ENCODE results near the gene CPO. TPM values are rescaled to one million over a fixed set of nuclear protein-coding genes. Genes with fewer than 3 reads are reported as not detected.

Gene CPO
- total RNA-seq, 1 experiment from 2014 or later = 0.32 TPM

DNA sequence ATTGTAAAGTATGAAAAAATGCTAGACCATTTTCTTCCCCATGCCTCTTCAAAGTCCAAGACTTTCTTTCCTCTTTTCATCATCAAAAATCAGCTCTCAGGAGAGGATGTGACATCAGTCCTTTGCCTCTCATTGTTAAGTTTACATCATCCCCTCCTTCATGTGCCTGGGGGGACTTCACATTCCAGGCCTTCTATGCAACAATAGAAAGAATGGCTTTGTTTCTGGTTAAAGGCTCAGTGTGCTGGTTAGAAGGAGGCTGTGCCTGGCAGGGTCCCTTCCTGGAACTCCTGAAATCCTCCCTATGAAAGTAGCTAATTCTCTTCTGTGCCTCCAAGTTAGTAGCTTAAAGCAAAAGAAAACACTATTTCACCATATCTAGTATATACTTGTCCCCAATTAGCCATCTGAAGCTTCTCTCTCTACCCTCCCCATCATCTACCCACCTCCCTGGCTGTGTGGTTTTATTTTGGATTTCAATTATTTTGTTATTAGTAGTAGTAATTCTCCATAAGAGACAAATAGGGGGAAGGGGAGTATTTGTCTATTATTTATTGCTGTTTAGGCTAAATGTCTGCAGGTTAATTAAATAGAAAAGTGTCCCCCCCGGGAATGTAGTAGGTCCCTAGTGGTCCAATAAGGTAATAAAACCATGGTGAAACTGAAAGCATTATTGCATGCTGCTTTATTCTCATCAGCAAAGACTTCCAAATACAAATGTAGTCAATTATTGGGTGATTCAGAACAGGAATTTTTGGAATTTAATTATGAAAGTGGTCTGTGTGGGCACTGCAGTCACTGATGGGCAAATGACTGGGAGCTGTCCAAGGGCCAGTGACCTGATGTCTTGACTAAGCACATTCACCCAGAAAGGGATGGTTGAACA, 69.0 kb downstream of the CPO start:
- RAD21 ChIA-PET (ENCODE audit: low non-redundant PET in 1 of 2, low total read pairs in 2 of 2, uncharacterized antibody in 2 of 2, unreplicated experiment in 2 of 2) = no interaction called here
- Histone ChIP-seq H3K9me2 (ENCODE audit: insufficient read depth) (no peaks in the 10 kb centered on the region), H3K9ac (ENCODE audit: low read length) (no peak overlapping the region), H2AFZ (ENCODE audit: low read depth, low read length, poor library complexity, severe bottlenecking) (no peak overlapping the region), H3K27ac (ENCODE audit: low read depth, low read length) (no peak overlapping the region), H4K20me1 (ENCODE audit: insufficient read depth) (no peaks in the 10 kb centered on the region), H3K27me3 (ENCODE audit: insufficient read depth, low read length) (no peaks in the 10 kb centered on the region), H3K9me3 (ENCODE audit: control insufficient read depth in 1 of 2, insufficient read depth in 1 of 2, low read depth in 1 of 2, low read length in 2 of 2) (no peaks in the 10 kb centered on the region), H3K79me2 (ENCODE audit: insufficient read depth, low read length) (no peaks in the 10 kb centered on the region), H3K4me2 (ENCODE audit: low read length) (no peak overlapping the region), H3K36me3 (ENCODE audit: control insufficient read depth in 1 of 2, insufficient read depth in 2 of 2, low read length in 2 of 2) (no peaks in the 10 kb centered on the region), H3K4me1 (ENCODE audit: control insufficient read depth in 1 of 2, insufficient read depth in 2 of 2, low read length in 2 of 2) (peaks cover 0 to 8% of the 10 kb centered on the region in 2 experiments; a peak in 2 of 4 replicates), H3K4me3 (replicated peaks in 1 of 2; ENCODE audit: low read depth in 1 of 2, low read length in 2 of 2) (no peak overlapping the region)
- DNase-seq (ENCODE audit: low read depth, low spot score) = no peak
- peak; percentile 49; the same call in 1 of the 2 replicates for ATAC-seq
- TF ChIP-seq FOSL1 (IDR thresholded peaks at IDR 0.05; ENCODE audit: low read depth) = no peak
- TF ChIP-seq, protein P1, sequence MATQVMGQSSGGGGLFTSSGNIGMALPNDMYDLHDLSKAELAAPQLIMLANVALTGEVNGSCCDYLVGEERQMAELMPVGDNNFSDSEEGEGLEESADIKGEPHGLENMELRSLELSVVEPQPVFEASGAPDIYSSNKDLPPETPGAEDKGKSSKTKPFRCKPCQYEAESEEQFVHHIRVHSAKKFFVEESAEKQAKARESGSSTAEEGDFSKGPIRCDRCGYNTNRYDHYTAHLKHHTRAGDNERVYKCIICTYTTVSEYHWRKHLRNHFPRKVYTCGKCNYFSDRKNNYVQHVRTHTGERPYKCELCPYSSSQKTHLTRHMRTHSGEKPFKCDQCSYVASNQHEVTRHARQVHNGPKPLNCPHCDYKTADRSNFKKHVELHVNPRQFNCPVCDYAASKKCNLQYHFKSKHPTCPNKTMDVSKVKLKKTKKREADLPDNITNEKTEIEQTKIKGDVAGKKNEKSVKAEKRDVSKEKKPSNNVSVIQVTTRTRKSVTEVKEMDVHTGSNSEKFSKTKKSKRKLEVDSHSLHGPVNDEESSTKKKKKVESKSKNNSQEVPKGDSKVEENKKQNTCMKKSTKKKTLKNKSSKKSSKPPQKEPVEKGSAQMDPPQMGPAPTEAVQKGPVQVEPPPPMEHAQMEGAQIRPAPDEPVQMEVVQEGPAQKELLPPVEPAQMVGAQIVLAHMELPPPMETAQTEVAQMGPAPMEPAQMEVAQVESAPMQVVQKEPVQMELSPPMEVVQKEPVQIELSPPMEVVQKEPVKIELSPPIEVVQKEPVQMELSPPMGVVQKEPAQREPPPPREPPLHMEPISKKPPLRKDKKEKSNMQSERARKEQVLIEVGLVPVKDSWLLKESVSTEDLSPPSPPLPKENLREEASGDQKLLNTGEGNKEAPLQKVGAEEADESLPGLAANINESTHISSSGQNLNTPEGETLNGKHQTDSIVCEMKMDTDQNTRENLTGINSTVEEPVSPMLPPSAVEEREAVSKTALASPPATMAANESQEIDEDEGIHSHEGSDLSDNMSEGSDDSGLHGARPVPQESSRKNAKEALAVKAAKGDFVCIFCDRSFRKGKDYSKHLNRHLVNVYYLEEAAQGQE (IDR thresholded peaks at IDR 0.05; ENCODE audit: low read depth) = peak; percentile 21; the same call in 1 of the 2 replicates
- TF ChIP-seq, protein P2, sequence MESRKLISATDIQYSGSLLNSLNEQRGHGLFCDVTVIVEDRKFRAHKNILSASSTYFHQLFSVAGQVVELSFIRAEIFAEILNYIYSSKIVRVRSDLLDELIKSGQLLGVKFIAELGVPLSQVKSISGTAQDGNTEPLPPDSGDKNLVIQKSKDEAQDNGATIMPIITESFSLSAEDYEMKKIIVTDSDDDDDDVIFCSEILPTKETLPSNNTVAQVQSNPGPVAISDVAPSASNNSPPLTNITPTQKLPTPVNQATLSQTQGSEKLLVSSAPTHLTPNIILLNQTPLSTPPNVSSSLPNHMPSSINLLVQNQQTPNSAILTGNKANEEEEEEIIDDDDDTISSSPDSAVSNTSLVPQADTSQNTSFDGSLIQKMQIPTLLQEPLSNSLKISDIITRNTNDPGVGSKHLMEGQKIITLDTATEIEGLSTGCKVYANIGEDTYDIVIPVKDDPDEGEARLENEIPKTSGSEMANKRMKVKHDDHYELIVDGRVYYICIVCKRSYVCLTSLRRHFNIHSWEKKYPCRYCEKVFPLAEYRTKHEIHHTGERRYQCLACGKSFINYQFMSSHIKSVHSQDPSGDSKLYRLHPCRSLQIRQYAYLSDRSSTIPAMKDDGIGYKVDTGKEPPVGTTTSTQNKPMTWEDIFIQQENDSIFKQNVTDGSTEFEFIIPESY (IDR thresholded peaks at IDR 0.05; ENCODE audit: extremely low read depth, insufficient replicate concordance, low read length) = no peak
- TF ChIP-seq EZH2phosphoT487 (IDR thresholded peaks at IDR 0.05; ENCODE audit: borderline replicate concordance) = no peak
- TF ChIP-seq, protein P3, sequence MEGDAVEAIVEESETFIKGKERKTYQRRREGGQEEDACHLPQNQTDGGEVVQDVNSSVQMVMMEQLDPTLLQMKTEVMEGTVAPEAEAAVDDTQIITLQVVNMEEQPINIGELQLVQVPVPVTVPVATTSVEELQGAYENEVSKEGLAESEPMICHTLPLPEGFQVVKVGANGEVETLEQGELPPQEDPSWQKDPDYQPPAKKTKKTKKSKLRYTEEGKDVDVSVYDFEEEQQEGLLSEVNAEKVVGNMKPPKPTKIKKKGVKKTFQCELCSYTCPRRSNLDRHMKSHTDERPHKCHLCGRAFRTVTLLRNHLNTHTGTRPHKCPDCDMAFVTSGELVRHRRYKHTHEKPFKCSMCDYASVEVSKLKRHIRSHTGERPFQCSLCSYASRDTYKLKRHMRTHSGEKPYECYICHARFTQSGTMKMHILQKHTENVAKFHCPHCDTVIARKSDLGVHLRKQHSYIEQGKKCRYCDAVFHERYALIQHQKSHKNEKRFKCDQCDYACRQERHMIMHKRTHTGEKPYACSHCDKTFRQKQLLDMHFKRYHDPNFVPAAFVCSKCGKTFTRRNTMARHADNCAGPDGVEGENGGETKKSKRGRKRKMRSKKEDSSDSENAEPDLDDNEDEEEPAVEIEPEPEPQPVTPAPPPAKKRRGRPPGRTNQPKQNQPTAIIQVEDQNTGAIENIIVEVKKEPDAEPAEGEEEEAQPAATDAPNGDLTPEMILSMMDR (IDR thresholded peaks at IDR 0.05 in 2 of 3, conservative IDR thresholded peaks at IDR 0.05 in 1 of 3; ENCODE audit: borderline replicate concordance in 1 of 3, insufficient read depth in 1 of 3, low read depth in 2 of 3, low read length in 2 of 3) = peak in 2 of 3 experiments; percentile 33 to 50; a peak in 3 of 6 replicates
- no TSS peak for BruUV-seq (replicated peaks)
- POLR2A ChIA-PET = no interaction called here
- CTCF ChIA-PET = interaction anchor here (1.4 kb wide), 1 partner anchor 15 kb away, joined by 5 read pairs; no protein-coding TSS in a partner anchor
- intact Hi-C loops (cut with micrococcal nuclease) = no loop called here

Data from HCT116 (cell line).